ENCODE results near the gene ATP8A2. TPM values are rescaled to one million over a fixed set of nuclear protein-coding genes. Genes with fewer than 3 reads are reported as not detected.

Gene ATP8A2
- total RNA-seq, 1 donor from 2014 or later = 1.3 TPM

GRCh38 chr13:25692099-25692498 is 320.3 kb downstream of the ATP8A2 start:
- H2AFZ ChIP-seq (ENCODE audit: low read depth, low read length) = no peak overlapping the region
- H3K36me3 ChIP-seq (ENCODE audit: insufficient read depth, low read length) = no peaks in the 10 kb centered on the region
- FAIRE-seq = no peak
- H4K20me1 ChIP-seq (ENCODE audit: insufficient read depth, low read length) = no peaks in the 10 kb centered on the region
- peaks cover 7% of the 10 kb centered on the region for H3K27me3 Mint-ChIP-seq (ENCODE audit: low read depth, unreplicated experiment)
- peaks cover 4% of the 10 kb centered on the region for H3K9me3 Mint-ChIP-seq (ENCODE audit: unreplicated experiment)
- no peaks in the 10 kb centered on the region for H3K36me3 Mint-ChIP-seq (ENCODE audit: low read depth, unreplicated experiment)
- H3K4me1 Mint-ChIP-seq (ENCODE audit: low read depth, unreplicated experiment) = peaks cover 5% of the 10 kb centered on the region
- H3K4me3 ChIP-seq (ENCODE audit: insufficient read depth, low read depth, low read length) = no peak overlapping the region
- H3K27ac Mint-ChIP-seq (ENCODE audit: unreplicated experiment) = no peak overlapping the region
- H3K79me2 ChIP-seq (ENCODE audit: insufficient read depth, low read length) = no peaks in the 10 kb centered on the region
- H3K27me3 ChIP-seq (ENCODE audit: insufficient read depth, low read length) = no peaks in the 10 kb centered on the region
- H3K4me2 ChIP-seq (ENCODE audit: low read length) = no peak overlapping the region
- no peak for DNase-seq (ENCODE audit: low read depth)
- H3K4me3 Mint-ChIP-seq (ENCODE audit: unreplicated experiment) = no peak overlapping the region
- no peaks in the 10 kb centered on the region for H3K4me1 ChIP-seq (ENCODE audit: insufficient read depth, low read length)
- no peak overlapping the region for H3K9ac ChIP-seq (ENCODE audit: low read length)
- TF ChIP-seq EZH2 (IDR thresholded peaks at IDR 0.05; ENCODE audit: insufficient read depth, low read length) = no peak
- TF ChIP-seq CTCF (IDR thresholded peaks at IDR 0.05; ENCODE audit: insufficient read depth, low read depth, low read length) = no peak
- H3K27ac ChIP-seq (ENCODE audit: low read depth, low read length) = no peak overlapping the region
- H3K9me3 ChIP-seq (ENCODE audit: insufficient read depth, low read depth, low read length) = no peaks in the 10 kb centered on the region

GRCh38 chr13:25699056-25699455 is 327.3 kb downstream of the ATP8A2 start:
- no peak for TF ChIP-seq EZH2 (IDR thresholded peaks at IDR 0.05; ENCODE audit: insufficient read depth, low read length)
- TF ChIP-seq CTCF (IDR thresholded peaks at IDR 0.05; ENCODE audit: insufficient read depth, low read depth, low read length) = no peak
- no peak for FAIRE-seq
- H3K36me3 Mint-ChIP-seq (ENCODE audit: low read depth, unreplicated experiment) = no peaks in the 10 kb centered on the region

GRCh38 chr13:25699600-25699999 is 327.8 kb downstream of the ATP8A2 start:
- Histone ChIP-seq H3K9ac (ENCODE audit: low read length) (no peak overlapping the region), H3K9me3 (ENCODE audit: insufficient read depth, low read depth, low read length) (no peaks in the 10 kb centered on the region), H3K36me3 (ENCODE audit: insufficient read depth, low read length) (no peaks in the 10 kb centered on the region), H2AFZ (ENCODE audit: low read depth, low read length) (no peak overlapping the region), H4K20me1 (ENCODE audit: insufficient read depth, low read length) (no peaks in the 10 kb centered on the region), H3K4me1 (ENCODE audit: insufficient read depth, low read length) (no peaks in the 10 kb centered on the region), H3K27ac (ENCODE audit: low read depth, low read length) (no peak overlapping the region), H3K4me3 (ENCODE audit: insufficient read depth, low read depth, low read length) (no peak overlapping the region), H3K4me2 (ENCODE audit: low read length) (no peak overlapping the region), H3K79me2 (ENCODE audit: insufficient read depth, low read length) (no peaks in the 10 kb centered on the region), H3K27me3 (ENCODE audit: insufficient read depth, low read length) (no peaks in the 10 kb centered on the region)
- Mint-ChIP-seq H3K4me1 (ENCODE audit: low read depth, unreplicated experiment) (peaks cover 15% of the 10 kb centered on the region), H3K36me3 (ENCODE audit: low read depth, unreplicated experiment) (no peaks in the 10 kb centered on the region), H3K27me3 (ENCODE audit: low read depth, unreplicated experiment) (no peaks in the 10 kb centered on the region), H3K9me3 (ENCODE audit: unreplicated experiment) (no peaks in the 10 kb centered on the region), H3K27ac (ENCODE audit: unreplicated experiment) (no peak overlapping the region), H3K4me3 (ENCODE audit: unreplicated experiment) (no peak overlapping the region)
- FAIRE-seq (no peak), DNase-seq (ENCODE audit: low read depth) (no peak)
- TF ChIP-seq EZH2 (IDR thresholded peaks at IDR 0.05; ENCODE audit: insufficient read depth, low read length) (no peak), CTCF (IDR thresholded peaks at IDR 0.05; ENCODE audit: insufficient read depth, low read depth, low read length) (no peak)

More at GRCh38 chr13:25699056-25699455, 327.3 kb downstream of the ATP8A2 start:
- no peaks in the 10 kb centered on the region for H3K79me2 ChIP-seq (ENCODE audit: insufficient read depth, low read length)
- no peak overlapping the region for H2AFZ ChIP-seq (ENCODE audit: low read depth, low read length)
- H4K20me1 ChIP-seq (ENCODE audit: insufficient read depth, low read length) = no peaks in the 10 kb centered on the region
- H3K36me3 ChIP-seq (ENCODE audit: insufficient read depth, low read length) = no peaks in the 10 kb centered on the region
- H3K4me3 ChIP-seq (ENCODE audit: insufficient read depth, low read depth, low read length) = no peak overlapping the region
- no peak for DNase-seq (ENCODE audit: low read depth)
- no peak overlapping the region for H3K4me3 Mint-ChIP-seq (ENCODE audit: unreplicated experiment)
- no peaks in the 10 kb centered on the region for H3K27me3 Mint-ChIP-seq (ENCODE audit: low read depth, unreplicated experiment)
- H3K4me2 ChIP-seq (ENCODE audit: low read length) = no peak overlapping the region
- H3K9ac ChIP-seq (ENCODE audit: low read length) = no peak overlapping the region
- H3K27me3 ChIP-seq (ENCODE audit: insufficient read depth, low read length) = no peaks in the 10 kb centered on the region
- no peak overlapping the region for H3K27ac Mint-ChIP-seq (ENCODE audit: unreplicated experiment)
- H3K9me3 Mint-ChIP-seq (ENCODE audit: unreplicated experiment) = no peaks in the 10 kb centered on the region
- no peaks in the 10 kb centered on the region for H3K4me1 ChIP-seq (ENCODE audit: insufficient read depth, low read length)
- no peak overlapping the region for H3K27ac ChIP-seq (ENCODE audit: low read depth, low read length)
- no peaks in the 10 kb centered on the region for H3K9me3 ChIP-seq (ENCODE audit: insufficient read depth, low read depth, low read length)
- peaks cover 15% of the 10 kb centered on the region for H3K4me1 Mint-ChIP-seq (ENCODE audit: low read depth, unreplicated experiment)

Data from astrocyte (in vitro differentiated cells and primary cell).